Naive thymus-derived CD4-positive, alpha-beta T cell (primary cell): ENCODE measurements around the gene PSME3. TPM values are rescaled to one million over a fixed set of nuclear protein-coding genes. Genes with fewer than 3 reads are reported as not detected.

Experiments
- ATAC-seq: fragments of 150-1000 bp; cut with Tn5 transposase; 2 replicates; pipeline ENCODE4 v1.10.0; 2021; ENCODE audit warnings: mild to moderate bottlenecking, moderate library complexity
- CTCF ChIA-PET: fragments of 350-600 bp; sonication (Branson Sonifier 250); formaldehyde crosslinking; loops from one replicate; lab custom pipeline; 2021; ENCODE audit warnings: antibody characterized with exemption; lab: Charles Lee
- POLR2A ChIA-PET: fragments of 350-600 bp; sonication (Branson Sonifier 250); formaldehyde crosslinking; loops from one replicate; lab custom pipeline; 2021; ENCODE audit warnings: antibody characterized with exemption, inconsistent platforms; lab: Charles Lee
- DNase-seq, 9 donors: peaks; one replicate each; pipeline versions ENCODE4 v3.0.0 to v3.0.0-alpha.2; 2020 to 2022; ENCODE audit warnings: mixed read lengths in 1 of 9
- H3K27ac ChIP-seq: one replicate; pipeline ENCODE4 v1.7.0; 2013; ENCODE audit warnings: mild to moderate bottlenecking, low read depth, low read length, moderate library complexity
- H3K27me3 ChIP-seq, 2 donors: one replicate each; pipeline ENCODE4 v1.7.0; 2013; ENCODE audit warnings: low read length in 2 of 2, mild to moderate bottlenecking in 2 of 2, moderate library complexity in 2 of 2; ENCODE audit not compliant: control insufficient read depth in 2 of 2, insufficient read depth in 2 of 2
- H3K36me3 ChIP-seq, 3 experiments: 1 replicate in 2 of 3; 2 replicates in 1 of 3; pipeline ENCODE4 v1.7.0; 2013; ENCODE audit warnings: low read length in 3 of 3, mild to moderate bottlenecking in 3 of 3, moderate library complexity in 1 of 3; ENCODE audit not compliant: insufficient read depth in 3 of 3, control insufficient read depth in 2 of 3
- H3K4me1 ChIP-seq, 2 donors: one replicate each; pipeline ENCODE4 v1.7.0; 2013; ENCODE audit warnings: low read length in 2 of 2, mild to moderate bottlenecking in 2 of 2, moderate library complexity in 1 of 2; ENCODE audit not compliant: control insufficient read depth in 2 of 2, insufficient read depth in 2 of 2
- H3K4me3 ChIP-seq: 2 replicates; pipeline ENCODE4 v1.7.0; 2013; ENCODE audit warnings: mild to moderate bottlenecking, low read length
- H3K9me3 ChIP-seq, 3 experiments: 1 replicate in 2 of 3; 2 replicates in 1 of 3; pipeline ENCODE4 v1.7.0; 2013; ENCODE audit warnings: low read length in 3 of 3; ENCODE audit not compliant: control insufficient read depth in 2 of 3
- H3K27ac Mint-ChIP-seq, 9 donors: one replicate each; pipeline ENCODE4 v1.8.0; 2020 to 2022; ENCODE audit warnings: mixed read lengths in 9 of 9, mild to moderate bottlenecking in 8 of 9, moderate library complexity in 5 of 9, inconsistent platforms in 2 of 9
- H3K27me3 Mint-ChIP-seq, 5 donors: one replicate each; pipeline ENCODE4 v1.8.0; 2021 to 2022; ENCODE audit warnings: mixed read lengths in 5 of 5, mild to moderate bottlenecking in 1 of 5
- H3K36me3 Mint-ChIP-seq, 5 donors: one replicate each; pipeline ENCODE4 v1.8.0; 2020 to 2022; ENCODE audit warnings: mixed read lengths in 5 of 5, mild to moderate bottlenecking in 3 of 5, inconsistent platforms in 1 of 5
- H3K4me1 Mint-ChIP-seq, 7 donors: one replicate each; pipeline ENCODE4 v1.8.0; 2020 to 2022; ENCODE audit warnings: mixed read lengths in 7 of 7, mild to moderate bottlenecking in 3 of 7, inconsistent platforms in 1 of 7
- H3K4me3 Mint-ChIP-seq, 10 donors: one replicate each; pipeline ENCODE4 v1.8.0; 2020 to 2022; ENCODE audit warnings: mild to moderate bottlenecking in 10 of 10, mixed read lengths in 10 of 10, moderate library complexity in 6 of 10, inconsistent platforms in 2 of 10
- H3K9me3 Mint-ChIP-seq, 11 donors: one replicate each; pipeline ENCODE4 v1.8.0; 2020 to 2022; ENCODE audit warnings: mixed read lengths in 11 of 11, mild to moderate bottlenecking in 4 of 11, inconsistent platforms in 1 of 11, moderate library complexity in 1 of 11
- intact Hi-C, 2 donors: fragments of 100-400 bp; cut with micrococcal nuclease; formaldehyde crosslinking; loops; one replicate each; pipeline ENCODE4 v1.15.1; 2023
- polyA plus RNA-seq, 2 donors: library from polyadenylated mRNA; unstranded; fragments of 300-500 nt; fragmentation: Illumina TruSeq; gene quantifications; one replicate each; pipeline ENCODE4 v1.2.3, GENCODE V29; 2021
- total RNA-seq, 6 experiments: library from RNA in 5 of 6; stranded (reverse) in 5 of 6; gene quantifications; 1 replicate in 5 of 6; 2 replicates in 1 of 6; pipeline ENCODE4 v1.2.3 and lab custom pipeline; 2021 to 2026

The PSME3 gene
- total and polyA plus RNA-seq, 7 experiments from 2014 or later = 53.8 to 116 (median 74.6) TPM

DNA sequence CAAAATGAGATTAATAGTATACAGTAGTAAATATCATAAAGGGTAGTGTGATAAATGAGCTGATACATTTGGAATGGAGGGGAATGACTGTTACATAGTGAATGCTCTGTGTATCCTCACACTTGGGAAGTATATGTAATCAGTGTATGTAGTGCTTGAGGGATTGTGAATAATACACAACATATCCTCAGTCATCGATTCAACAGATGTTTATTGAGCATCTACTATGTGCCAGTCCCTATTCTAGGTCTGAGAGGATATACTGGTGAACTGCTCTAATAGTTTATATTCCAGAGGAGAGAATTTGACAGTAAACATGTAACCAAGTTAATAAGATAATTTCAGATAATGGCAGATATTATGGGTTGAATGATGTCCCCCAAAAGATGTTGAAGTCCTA lies 5.7 kb upstream of the PSME3 start:
- ATAC-seq = no peak
- no peak overlapping the region for H3K4me3 Mint-ChIP-seq
- peaks cover 0 to 5% (median 0%) of the 10 kb centered on the region in 5 donors for H3K36me3 Mint-ChIP-seq
- Histone ChIP-seq H3K4me1 (peaks cover 9 to 12% of the 10 kb centered on the region in 2 donors), H3K4me3 (no peak overlapping the region), H3K27ac (no peak overlapping the region), H3K27me3 (no peaks in the 10 kb centered on the region), H3K9me3 (no peaks in the 10 kb centered on the region), H3K36me3 (peaks cover 0 to 5% (median 0%) of the 10 kb centered on the region in 3 experiments)
- peaks cover 9 to 38% (median 20%) of the 10 kb centered on the region in 7 donors for H3K4me1 Mint-ChIP-seq
- H3K27ac Mint-ChIP-seq = peak overlapping the region in 1 of 9 donors; percentile 18
- ChIA-PET CTCF (no interaction called here), POLR2A (interaction anchor here (0.6 to 1.9 kb wide), 2 partner anchors 18 to 21 kb away, joined by 4 to 5 read pairs; no protein-coding TSS in a partner anchor)
- intact Hi-C loops = loop anchor here (10.0 kb wide), 2 partner anchors 103 to 537 kb away; no protein-coding TSS in a partner anchor
- DNase-seq = no peak
- H3K9me3 Mint-ChIP-seq = no peaks in the 10 kb centered on the region
- peaks cover 0 to 19% (median 10%) of the 10 kb centered on the region in 5 donors for H3K27me3 Mint-ChIP-seq

DNA sequence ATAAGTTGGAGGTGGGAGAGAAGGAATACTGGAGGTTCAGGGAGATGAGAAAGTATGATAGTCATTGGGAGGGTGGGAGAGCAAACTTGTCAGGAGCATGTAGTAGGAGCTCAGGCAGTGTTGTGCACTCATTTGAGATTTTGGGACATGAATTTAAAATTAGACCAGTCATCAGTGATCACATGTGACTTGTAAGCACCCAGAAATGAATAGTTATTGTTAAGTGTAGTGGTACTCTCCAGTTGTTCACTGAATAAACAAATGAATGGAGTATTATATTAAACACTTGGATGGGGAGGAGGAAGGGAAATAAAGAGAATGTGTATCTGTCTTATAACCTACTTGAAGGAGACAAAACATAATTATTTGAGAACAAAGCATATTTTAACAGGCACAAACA lies 2.2 kb upstream of the PSME3 start:
- H3K4me3 Mint-ChIP-seq = peak overlapping the region in 6 of 10 donors; percentile 8 to 41 (median 21)
- Histone ChIP-seq H3K9me3 (no peaks in the 10 kb centered on the region), H3K27me3 (no peaks in the 10 kb centered on the region), H3K4me3 (no peak overlapping the region), H3K27ac (no peak overlapping the region), H3K36me3 (peaks cover 0 to 13% (median 0%) of the 10 kb centered on the region in 3 experiments), H3K4me1 (peaks cover 10 to 16% of the 10 kb centered on the region in 2 donors)
- peaks cover 0 to 19% (median 10%) of the 10 kb centered on the region in 5 donors for H3K27me3 Mint-ChIP-seq
- intact Hi-C loops = no loop called here
- peaks cover 12 to 40% (median 28%) of the 10 kb centered on the region in 7 donors for H3K4me1 Mint-ChIP-seq
- H3K36me3 Mint-ChIP-seq = peaks cover 0 to 6% (median 4%) of the 10 kb centered on the region in 5 donors
- peaks cover 0 to 5% (median 0%) of the 10 kb centered on the region in 11 donors for H3K9me3 Mint-ChIP-seq
- ATAC-seq (no peak), DNase-seq (no peak)
- peak overlapping the region in 5 of 9 donors; percentile 21 to 84 (median 56) for H3K27ac Mint-ChIP-seq
- CTCF ChIA-PET = no interaction called here
- POLR2A ChIA-PET = interaction anchor here (0.9 to 2.2 kb wide), 3 partner anchors 58 to 537 kb away, joined by 3 to 9 read pairs (median 4); partner anchors contain the start of gene VPS25

DNA sequence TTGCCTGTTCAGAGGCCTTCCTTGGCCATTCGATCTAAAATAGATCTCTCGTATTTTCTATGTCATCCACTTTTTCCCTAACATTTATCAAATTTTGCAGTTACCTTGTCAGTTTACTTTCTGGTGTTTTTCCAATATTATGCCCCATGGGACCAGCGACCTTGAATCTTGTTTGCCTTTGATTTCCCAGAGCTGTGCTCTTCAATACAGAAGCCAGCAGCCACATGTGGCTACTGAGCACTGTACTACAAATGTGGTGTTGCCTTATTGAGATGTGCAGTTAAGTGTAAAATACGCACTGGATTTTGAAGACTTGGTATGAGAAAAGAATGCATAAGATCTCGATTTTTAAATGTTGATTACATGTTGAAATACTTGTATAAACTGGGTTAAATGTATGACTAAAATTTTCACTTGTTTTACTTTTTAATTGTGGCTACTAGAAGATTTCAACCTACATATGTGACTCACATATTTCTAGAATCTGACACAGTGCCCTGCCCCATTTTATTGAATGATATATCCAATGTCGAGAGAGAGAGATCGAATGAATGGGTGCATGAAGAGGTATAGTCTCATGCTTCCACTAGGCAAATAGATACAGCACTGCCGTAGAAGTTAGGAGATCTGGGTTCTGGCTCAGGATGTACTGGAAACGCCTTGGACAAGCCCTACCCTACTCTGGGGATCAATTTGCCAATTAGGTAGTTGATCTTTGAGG lies 824 bp upstream of the PSME3 start:
- CTCF ChIA-PET = interaction anchor here (0.7 to 1.5 kb wide), 2 partner anchors 8 kb away, joined by 3 to 5 read pairs; partner anchors contain the start of gene BECN1
- POLR2A ChIA-PET = interaction anchor here (0.5 to 3.8 kb wide), 9 partner anchors 9 to 536 kb away, joined by 3 to 40 read pairs (median 4); partner anchors contain the start of genes BECN1 and VPS25
- H3K36me3 ChIP-seq = peaks cover under 1 to 24% (median under 1%) of the 10 kb centered on the region in 3 experiments
- H3K4me1 ChIP-seq = peaks cover 10 to 16% of the 10 kb centered on the region in 2 donors
- peak overlapping the region; percentile 100 for H3K4me3 ChIP-seq
- Mint-ChIP-seq H3K4me3 (peak overlapping the region; percentile 95 to 98 (median 97)), H3K27ac (peak overlapping the region; percentile 97 to 100 (median 99)), H3K9me3 (peaks cover 0 to 5% (median 0%) of the 10 kb centered on the region in 11 donors), H3K36me3 (peaks cover 0 to 8% (median 4%) of the 10 kb centered on the region in 5 donors), H3K27me3 (peaks cover 0 to 15% (median 6%) of the 10 kb centered on the region in 5 donors), H3K4me1 (peaks cover 12 to 40% (median 31%) of the 10 kb centered on the region in 7 donors)
- DNase-seq (no peak), ATAC-seq (peak; percentile 15)
- intact Hi-C loops = loop anchor here (2.0 kb wide), 1 partner anchor 166 kb away; the partner anchor contains the start of gene RPL27 (in 2 of the 2)
- no peaks in the 10 kb centered on the region for H3K27me3 ChIP-seq
- H3K9me3 ChIP-seq = no peaks in the 10 kb centered on the region
- H3K27ac ChIP-seq = peak overlapping the region; percentile 98

DNA sequence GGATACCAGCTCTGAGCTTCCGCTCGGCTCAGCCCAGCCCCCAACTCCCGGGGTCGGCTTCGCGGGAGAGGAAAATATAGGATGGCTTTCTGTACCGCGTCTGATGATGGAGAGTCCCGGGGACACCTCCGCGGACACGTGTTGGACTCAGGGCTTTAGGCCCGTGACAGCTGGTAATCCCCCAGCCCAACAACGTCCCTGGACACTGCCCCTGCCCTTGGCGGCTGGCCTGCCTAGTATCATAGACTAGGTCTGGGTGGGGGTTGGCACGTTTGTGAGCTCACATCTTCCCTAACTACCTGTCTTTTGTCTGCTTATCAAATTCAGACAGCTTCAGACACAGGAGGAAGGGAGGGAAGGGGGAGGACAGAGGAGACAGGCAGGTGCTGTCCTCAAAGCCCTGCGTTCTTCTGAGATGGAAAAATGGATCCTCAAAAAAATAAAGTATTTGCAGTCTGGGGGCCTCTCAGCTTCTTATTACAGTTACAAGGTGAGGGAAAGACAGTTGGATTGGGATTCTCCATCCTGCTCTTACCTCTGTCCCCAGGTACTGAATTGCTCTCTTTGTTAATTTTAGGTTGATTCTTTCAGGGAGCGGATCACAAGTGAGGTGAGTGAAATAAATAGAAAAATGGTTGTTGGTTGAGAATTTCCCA lies 698 bp downstream of the PSME3 start:
- H3K36me3 Mint-ChIP-seq = peaks cover 4 to 17% (median 13%) of the 10 kb centered on the region in 5 donors
- ChIA-PET CTCF (interaction anchor here (0.6 to 1.5 kb wide), 3 partner anchors 10 to 295 kb away, joined by 3 to 5 read pairs (median 4); partner anchors contain the start of genes AOC2 and BECN1), POLR2A (interaction anchor here (0.8 to 3.8 kb wide), 7 partner anchors 10 to 527 kb away, joined by 3 to 40 read pairs (median 6); partner anchors contain the start of genes BECN1, COA3, RPL27 and VPS25)
- H3K27ac Mint-ChIP-seq = peak overlapping the region; percentile 97 to 100 (median 99)
- Histone ChIP-seq H3K4me3 (peak overlapping the region; percentile 100), H3K27me3 (no peaks in the 10 kb centered on the region), H3K27ac (peak overlapping the region; percentile 98), H3K9me3 (no peaks in the 10 kb centered on the region), H3K36me3 (peaks cover 13 to 39% (median 16%) of the 10 kb centered on the region in 3 experiments), H3K4me1 (peaks cover 10 to 16% of the 10 kb centered on the region in 2 donors)
- intact Hi-C loops = loop anchor here (1.0 to 2.0 kb wide), 5 partner anchors 10 to 337 kb away; partner anchors contain the start of genes BECN1 (in 2 of the 2), RPL27 (in 2 of the 2), NBR1 (in 1 of the 2) and PTGES3L (in 1 of the 2)
- H3K4me1 Mint-ChIP-seq = peaks cover 11 to 40% (median 33%) of the 10 kb centered on the region in 7 donors
- H3K4me3 Mint-ChIP-seq = peak overlapping the region; percentile 95 to 98 (median 97)
- DNase-seq (peak in 1 of 9 donors; percentile 25), ATAC-seq (no peak)
- H3K27me3 Mint-ChIP-seq = peaks cover 0 to 4% (median 0%) of the 10 kb centered on the region in 5 donors
- H3K9me3 Mint-ChIP-seq = peaks cover 0 to 5% (median 0%) of the 10 kb centered on the region in 11 donors

DNA sequence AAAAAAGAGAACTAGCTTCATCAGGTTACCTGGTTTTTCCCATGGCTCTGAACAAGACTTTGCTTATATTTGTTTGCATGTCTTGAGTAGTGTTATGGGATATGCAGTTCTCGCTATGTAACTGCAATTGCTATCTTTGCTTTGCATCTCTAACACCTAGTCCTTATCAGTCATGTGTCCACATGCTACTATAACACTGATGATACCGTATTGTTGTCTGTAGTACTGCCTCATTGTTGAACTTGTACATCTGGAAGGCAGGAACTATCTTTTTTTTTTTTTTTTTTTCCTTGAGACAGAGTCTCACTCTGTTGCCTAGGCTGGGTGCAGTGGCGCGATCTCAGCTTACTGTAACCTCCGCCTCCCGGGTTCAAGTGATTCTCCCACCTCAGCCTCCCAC lies 2.5 kb downstream of the PSME3 start:
- Mint-ChIP-seq H3K4me1 (peaks cover 11 to 39% (median 33%) of the 10 kb centered on the region in 7 donors), H3K36me3 (peaks cover 5 to 24% (median 18%) of the 10 kb centered on the region in 5 donors), H3K27me3 (no peaks in the 10 kb centered on the region), H3K27ac (peak overlapping the region in 1 of 9 donors; percentile 26), H3K9me3 (peaks cover 0 to 5% (median 0%) of the 10 kb centered on the region in 11 donors), H3K4me3 (peak overlapping the region in 1 of 10 donors; percentile 16)
- ChIA-PET CTCF (interaction anchor here (0.7 kb wide), 1 partner anchor 20 kb away, joined by 3 read pairs; no protein-coding TSS in a partner anchor), POLR2A (interaction anchor here (0.6 to 3.8 kb wide), 3 partner anchors 12 to 241 kb away, joined by 3 to 40 read pairs (median 4); partner anchors contain the start of genes BECN1 and VPS25)
- no peaks in the 10 kb centered on the region for H3K9me3 ChIP-seq
- H3K27me3 ChIP-seq = no peaks in the 10 kb centered on the region
- ATAC-seq = no peak
- intact Hi-C loops = no loop called here
- no peak for DNase-seq
- H3K4me3 ChIP-seq = no peak overlapping the region
- no peak overlapping the region for H3K27ac ChIP-seq
- H3K36me3 ChIP-seq = peaks cover 22 to 56% (median 23%) of the 10 kb centered on the region in 3 experiments
- peaks cover 10 to 16% of the 10 kb centered on the region in 2 donors for H3K4me1 ChIP-seq
